ENCODE results near the gene FLVCR2. TPM values are rescaled to one million over a fixed set of nuclear protein-coding genes. Genes with fewer than 3 reads are reported as not detected.
"Not testable (repeated sequence)": the region's sequence is repeated elsewhere in the genome, so short reads cannot be mapped to it uniquely, and the experiment has no call there.

Gene FLVCR2
- total RNA-seq, 1 donor from 2014 or later: 28.6 TPM

GRCh38 chr14:75689012-75689411 lies 110.6 kb downstream of the FLVCR2 start:
- no peak for ATAC-seq
- no peak for TF ChIP-seq CTCF (IDR thresholded peaks at IDR 0.05)
- Histone ChIP-seq H3K27me3 (no peaks in the 10 kb centered on the region), H3K4me3 (no peak overlapping the region), H3K4me1 (no peaks in the 10 kb centered on the region), H3K27ac (no peak overlapping the region), H3K9me3 (no peaks in the 10 kb centered on the region), H3K36me3 (peaks cover 42% of the 10 kb centered on the region)
- intact Hi-C loops (cut with DNase I): no loop called here
- DNase-seq: no peak

GRCh38 chr14:75690010-75690409 lies 111.6 kb downstream of the FLVCR2 start:
- no peak for TF ChIP-seq CTCF (IDR thresholded peaks at IDR 0.05)
- Histone ChIP-seq H3K27me3 (no peaks in the 10 kb centered on the region), H3K36me3 (peaks cover 44% of the 10 kb centered on the region), H3K9me3 (no peaks in the 10 kb centered on the region), H3K4me1 (no peaks in the 10 kb centered on the region), H3K27ac (no peak overlapping the region), H3K4me3 (no peak overlapping the region)
- DNase-seq (no peak), ATAC-seq (no peak)
- intact Hi-C loops (cut with DNase I): no loop called here

GRCh38 chr14:75695025-75695424 lies 116.6 kb downstream of the FLVCR2 start:
- DNase-seq; H3K4me1 ChIP-seq; H3K4me3 ChIP-seq; ATAC-seq; H3K9me3 ChIP-seq; H3K27ac ChIP-seq; H3K27me3 ChIP-seq; intact Hi-C loops (cut with DNase I): not testable (repeated sequence)
- peaks cover 56% of the 10 kb centered on the region for H3K36me3 ChIP-seq

GRCh38 chr14:75697386-75697785 lies 119.0 kb downstream of the FLVCR2 start:
- H3K27me3 ChIP-seq: no peaks in the 10 kb centered on the region
- no peak for DNase-seq
- H3K36me3 ChIP-seq: peaks cover 35% of the 10 kb centered on the region

More at GRCh38 chr14:75697386-75697785, 119.0 kb downstream of the FLVCR2 start:
- no peak overlapping the region for H3K4me3 ChIP-seq
- intact Hi-C loops (cut with DNase I): no loop called here
- H3K27ac ChIP-seq: no peak overlapping the region
- no peak for ATAC-seq
- no peaks in the 10 kb centered on the region for H3K9me3 ChIP-seq
- no peaks in the 10 kb centered on the region for H3K4me1 ChIP-seq
- no peak for TF ChIP-seq CTCF (IDR thresholded peaks at IDR 0.05)

Other genes with a start within 250 kb of the FLVCR2 start
- gene JDP2, start 150.6 kb upstream of the FLVCR2 start, total RNA-seq: 58.0 TPM
- 4.9 TPM for gene BATF, start 56.2 kb upstream of the FLVCR2 start, total RNA-seq
- gene ERG28, start 82.3 kb downstream of the FLVCR2 start, total RNA-seq: 36.1 TPM
- 26.0 TPM for gene TTLL5, start 82.6 kb downstream of the FLVCR2 start, total RNA-seq

All from upper lobe of right lung (tissue), 1 donor.